GM18858 (cell line): ENCODE results near the gene TP53TG3E.
"Not testable (repeated sequence)": the region's sequence is repeated elsewhere in the genome, so short reads cannot be mapped to it uniquely, and the experiment has no call there.

Source experiments
- ATAC-seq: cut with Tn5 transposase; IDR thresholded peaks from one replicate; pipeline ENCODE4 v1.9.1; 2021; ENCODE audit not compliant: unreplicated experiment

TP53TG3E gene

GRCh38 chr16:33304006-33304405, at the start of gene TP53TG3E:
Gene TP53TG3E, plus strand, starts transcription at chr16:33304306. Its CDS starts 68 bp downstream, at chr16:33304374.
- not testable (repeated sequence) for ATAC-seq

- not testable (repeated sequence) for ATAC-seq
Observed at GRCh38 chr16:33336226-33337012, 32.3 kb downstream of the TP53TG3E start.

GRCh38 chr16:33337627-33338542, 33.8 kb downstream of the TP53TG3E start:
- ATAC-seq: not testable (repeated sequence)

GRCh38 chr16:33338543-33338951, 34.4 kb downstream of the TP53TG3E start:
- not testable (repeated sequence) for ATAC-seq

- ATAC-seq: not testable (repeated sequence)
Observed at GRCh38 chr16:33339093-33340061, 35.3 kb downstream of the TP53TG3E start.
